EL (cell line): ENCODE data around the gene KCTD7.
"Not testable (repeated sequence)": the region's sequence is repeated elsewhere in the genome, so short reads cannot be mapped to it uniquely, and the experiment has no call there.

Source experiments
- DNase-seq: peaks from one replicate; pipeline ENCODE4 v3.0.0-alpha.2; 2016

The KCTD7 gene

GRCh38 chr7:66654275-66655112, 25.8 kb downstream of the KCTD7 start:
- DNase-seq: peak; percentile 99

- peak; percentile 65 for DNase-seq
Observed at GRCh38 chr7:66655113-66655806, 26.6 kb downstream of the KCTD7 start.

- peak; percentile 72 for DNase-seq
Observed at GRCh38 chr7:66655826-66656485, 27.3 kb downstream of the KCTD7 start.

GRCh38 chr7:66657798-66658197, 29.1 kb downstream of the KCTD7 start:
- no peak for DNase-seq

- no peak for DNase-seq
Observed at GRCh38 chr7:66662646-66663264, 34.1 kb downstream of the KCTD7 start.

- DNase-seq: no peak
Observed at GRCh38 chr7:66664590-66665293, 36.1 kb downstream of the KCTD7 start.

- DNase-seq: no peak
Observed at GRCh38 chr7:66666313-66666952, 37.8 kb downstream of the KCTD7 start.

- DNase-seq: no peak
Observed at GRCh38 chr7:66667023-66667728, 38.5 kb downstream of the KCTD7 start.

- DNase-seq: no peak
Observed at GRCh38 chr7:66668112-66668511, 39.4 kb downstream of the KCTD7 start.

GRCh38 chr7:66668677-66669076, 40.0 kb downstream of the KCTD7 start:
- no peak for DNase-seq

GRCh38 chr7:66669088-66669487, 40.4 kb downstream of the KCTD7 start:
- DNase-seq: no peak

- no peak for DNase-seq
Observed at GRCh38 chr7:66669496-66669895, 40.8 kb downstream of the KCTD7 start.

- no peak for DNase-seq
Observed at GRCh38 chr7:66671034-66671433, 42.4 kb downstream of the KCTD7 start.

- not testable (repeated sequence) for DNase-seq
Observed at GRCh38 chr7:66671486-66671885, 42.8 kb downstream of the KCTD7 start.

GRCh38 chr7:66672432-66673123, 43.9 kb downstream of the KCTD7 start:
- not testable (repeated sequence) for DNase-seq

GRCh38 chr7:66673124-66673640, 44.5 kb downstream of the KCTD7 start:
- DNase-seq: peak; percentile 48

GRCh38 chr7:66679633-66680244, 51.1 kb downstream of the KCTD7 start:
- no peak for DNase-seq

GRCh38 chr7:66681491-66682349, 53.0 kb downstream of the KCTD7 start:
- peak; percentile 95 for DNase-seq
